GM23248 (cell line): ENCODE data around the gene CGNL1. TPM values are rescaled to one million over a fixed set of nuclear protein-coding genes. Genes with fewer than 3 reads are reported as not detected.
A peak's percentile ranks its signal among the peaks of the same experiment; 100 is the strongest.

Source experiments
- DNase-seq: peaks from one replicate; pipeline ENCODE4 v3.0.0-alpha.2; 2015
- H2AFZ ChIP-seq: fragments of 200-600 bp; sonication (generic); 2 replicates; pipeline ENCODE4 v1.6.1; 2016; ENCODE audit warnings: antibody characterized with exemption
- H3F3A ChIP-seq: fragments of 200-600 bp; sonication (generic); 2 replicates; pipeline ENCODE4 v1.6.1; 2016; ENCODE audit warnings: mild to moderate bottlenecking, antibody characterized with exemption, mixed run types; ENCODE audit not compliant: insufficient read depth
- H3K27ac ChIP-seq: fragments of 200-600 bp; sonication (generic); 2 replicates; pipeline ENCODE4 v1.5.1; 2016; ENCODE audit warnings: mild to moderate bottlenecking
- H3K27me3 ChIP-seq: fragments of 200-600 bp; sonication (generic); replicated peaks from 2 replicates; pipeline ENCODE4 v1.6.1; 2016; ENCODE audit warnings: mild to moderate bottlenecking; ENCODE audit not compliant: insufficient read depth
- H3K36me3 ChIP-seq: fragments of 200-600 bp; sonication (generic); 2 replicates; pipeline ENCODE4 v1.6.1; 2016; ENCODE audit warnings: low read depth, mild to moderate bottlenecking
- H3K4me1 ChIP-seq: fragments of 200-600 bp; sonication (generic); 2 replicates; pipeline ENCODE4 v1.6.1; 2016; ENCODE audit warnings: mild to moderate bottlenecking; ENCODE audit not compliant: insufficient read depth
- H3K4me2 ChIP-seq: fragments of 200-600 bp; sonication (generic); one replicate; pipeline ENCODE4 v1.6.1; 2016; ENCODE audit warnings: mild to moderate bottlenecking; ENCODE audit not compliant: unreplicated experiment
- H3K4me3 ChIP-seq: fragments of 200-600 bp; sonication (generic); 2 replicates; pipeline ENCODE4 v1.5.1; 2016; ENCODE audit warnings: mild to moderate bottlenecking
- H3K79me2 ChIP-seq: fragments of 200-600 bp; sonication (generic); 2 replicates; pipeline ENCODE4 v1.6.1; 2016; ENCODE audit warnings: mild to moderate bottlenecking; ENCODE audit not compliant: insufficient read depth
- H3K9ac ChIP-seq: fragments of 200-600 bp; sonication (generic); 2 replicates; pipeline ENCODE4 v1.6.1; 2016; ENCODE audit warnings: mild to moderate bottlenecking
- H3K9me2 ChIP-seq: fragments of 200-600 bp; sonication (generic); 2 replicates; pipeline ENCODE4 v1.6.1; 2016; ENCODE audit warnings: mixed run types, mild to moderate bottlenecking, moderate library complexity; ENCODE audit not compliant: insufficient read depth
- H3K9me3 ChIP-seq: fragments of 200-600 bp; sonication (generic); one replicate; pipeline ENCODE4 v1.6.1; 2017; ENCODE audit warnings: low read depth
- H4K20me1 ChIP-seq: fragments of 200-600 bp; sonication (generic); 2 replicates; pipeline ENCODE4 v1.6.0; 2016; ENCODE audit not compliant: insufficient read depth
- EZH2 ChIP-seq: fragments of 200-600 bp; sonication (generic); IDR thresholded peaks from 2 replicates; pipeline ENCODE4 v1.6.1; 2018; ENCODE audit warnings: antibody characterized with exemption, mild to moderate bottlenecking; ENCODE audit not compliant: insufficient read depth, poor library complexity, severe bottlenecking
- EZH2phosphoT487 ChIP-seq: fragments of 200-600 bp; sonication (generic); IDR thresholded peaks from 2 replicates; pipeline ENCODE4 v1.6.1; 2018; ENCODE audit warnings: antibody characterized with exemption, moderate library complexity, mild to moderate bottlenecking, low read depth; ENCODE audit not compliant: insufficient read depth
- WGBS, 2 experiments: methylation state at CpG; one replicate each; pipeline ENCODE4 v1.1.6; 2015 to 2017; ENCODE audit warnings: low lambda C conversion rate in 2 of 2, low coverage in 1 of 2; ENCODE audit errors: missing lambda C conversion rate in 2 of 2; 5-methylcytosine and 5-hydroxymethylcytosine counted together
- in situ Hi-C: fragments of 300-500 bp; cut with MboI; formaldehyde crosslinking; loops from 2 replicates; pipeline ENCODE4 v1.15.0; 2020
- polyA plus RNA-seq: library from polyadenylated mRNA; unstranded; fragments of >200 nt; fragmentation: Nextera tagmentation; extraction: Ambion mirVana; gene quantifications from 2 replicates; pipeline ENCODE4 v1.2.1, GENCODE V29; 2016
- total RNA-seq: library from RNA; depleted of rRNA; stranded (reverse); fragments of >200 nt; shearing (Covaris generic); gene quantifications from 2 replicates; pipeline ENCODE4 v1.2.3, GENCODE V29; 2014

Gene CGNL1
- total and polyA plus RNA-seq, 2 experiments from 2014 or later: 0.11 TPM

GRCh38 chr15:57532731-57533447 lies 156.6 kb downstream of the CGNL1 start:
- H3K4me3 ChIP-seq: no peak overlapping the region
- H3K9me3 ChIP-seq: no peaks in the 10 kb centered on the region
- no peaks in the 10 kb centered on the region for H3K36me3 ChIP-seq
- no peak overlapping the region for H2AFZ ChIP-seq
- DNase-seq: no peak
- no peaks in the 10 kb centered on the region for H3K27me3 ChIP-seq
- no peak for TF ChIP-seq EZH2phosphoT487
- TF ChIP-seq EZH2: no peak
- no peaks in the 10 kb centered on the region for H3K9me2 ChIP-seq
- 73 to 76% methylated on average over 6 of the region's 6 CpGs for WGBS, 2 experiments
- peaks cover 13% of the 10 kb centered on the region for H3K4me1 ChIP-seq
- no peaks in the 10 kb centered on the region for H3F3A ChIP-seq
- in situ Hi-C loops: loop anchor here (5.0 to 25.0 kb wide), 2 partner anchors 191 to 1046 kb away; no protein-coding TSS in a partner anchor
- H3K9ac ChIP-seq: no peak overlapping the region
- no peak overlapping the region for H3K27ac ChIP-seq
- no peak overlapping the region for H3K4me2 ChIP-seq
- H4K20me1 ChIP-seq: no peaks in the 10 kb centered on the region
- no peaks in the 10 kb centered on the region for H3K79me2 ChIP-seq

DNA sequence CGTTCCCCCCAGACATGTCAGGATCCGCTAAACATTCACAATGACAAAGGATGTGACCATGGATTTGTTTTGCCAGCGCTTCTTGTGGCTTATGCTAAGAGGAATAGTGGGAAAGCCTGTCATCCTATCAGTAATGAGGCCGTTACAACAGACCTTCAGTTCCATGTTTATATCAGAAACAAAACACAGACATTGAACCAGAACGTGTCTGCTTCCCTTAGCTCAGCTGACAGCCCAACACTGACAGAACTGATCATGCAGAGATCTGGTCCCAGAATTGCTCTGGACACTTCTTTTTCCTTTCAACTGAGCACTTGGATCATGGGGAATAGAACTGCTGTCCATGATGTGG lies 157.1 kb downstream of the CGNL1 start:
- in situ Hi-C loops: loop anchor here (5.0 to 25.0 kb wide), 2 partner anchors 191 to 1046 kb away; no protein-coding TSS in a partner anchor

DNA sequence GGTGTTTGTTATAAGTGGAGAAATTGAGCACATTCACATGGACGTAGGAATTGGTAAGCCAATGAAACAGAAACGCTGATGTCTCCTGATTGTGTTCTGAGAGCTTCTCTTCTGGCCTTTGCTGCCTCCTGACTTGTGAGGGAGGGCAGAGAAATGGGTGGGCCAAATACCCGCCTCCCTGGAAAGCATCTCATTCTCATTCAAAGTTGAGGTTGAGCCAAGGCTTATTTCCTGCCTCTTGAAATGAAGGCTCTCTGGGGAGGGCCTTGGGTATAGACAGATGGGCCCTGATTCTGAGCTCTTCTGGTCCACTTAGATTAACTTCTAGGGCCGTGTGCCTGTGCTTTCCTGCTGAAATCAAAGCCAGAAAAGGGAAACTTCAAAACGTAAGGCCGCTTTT lies 158.0 kb downstream of the CGNL1 start:
- H4K20me1 ChIP-seq: no peaks in the 10 kb centered on the region
- no peak overlapping the region for H3K27ac ChIP-seq
- peaks cover 14% of the 10 kb centered on the region for H3K4me1 ChIP-seq
- in situ Hi-C loops: loop anchor here (5.0 to 25.0 kb wide), 2 partner anchors 192 to 1047 kb away; no protein-coding TSS in a partner anchor
- no peak overlapping the region for H3K4me3 ChIP-seq
- no peak for DNase-seq
- H2AFZ ChIP-seq: 0 out of 2 replicates have a peak overlapping the region, but pooled peaks have one; percentile 21
- no peak overlapping the region for H3K9ac ChIP-seq
- H3K9me2 ChIP-seq: no peaks in the 10 kb centered on the region
- no peaks in the 10 kb centered on the region for H3K9me3 ChIP-seq
- 27 to 35% methylated on average over 6 of the region's 6 CpGs for whole genome bisulfite sequencing, 2 experiments
- no peaks in the 10 kb centered on the region for H3K79me2 ChIP-seq
- no peaks in the 10 kb centered on the region for H3K27me3 ChIP-seq
- H3K36me3 ChIP-seq: no peaks in the 10 kb centered on the region
- no peak for TF ChIP-seq EZH2phosphoT487
- TF ChIP-seq EZH2: no peak
- H3F3A ChIP-seq: no peaks in the 10 kb centered on the region
- no peak overlapping the region for H3K4me2 ChIP-seq

More for the DNA sequence above, 157.1 kb downstream of the CGNL1 start:
- H3K4me3 ChIP-seq: no peak overlapping the region
- no peaks in the 10 kb centered on the region for H3K9me3 ChIP-seq
- H3K9ac ChIP-seq: no peak overlapping the region
- H3K4me2 ChIP-seq: no peak overlapping the region
- H3K79me2 ChIP-seq: no peaks in the 10 kb centered on the region
- DNase-seq: no peak
- no peak overlapping the region for H2AFZ ChIP-seq
- no peaks in the 10 kb centered on the region for H3F3A ChIP-seq
- H4K20me1 ChIP-seq: no peaks in the 10 kb centered on the region
- H3K9me2 ChIP-seq: no peaks in the 10 kb centered on the region
- 87 to 88% methylated on average over 5 of the region's 5 CpGs for WGBS, 2 experiments
- TF ChIP-seq EZH2 (no peak), EZH2phosphoT487 (no peak)
- no peak overlapping the region for H3K27ac ChIP-seq
- H3K36me3 ChIP-seq: no peaks in the 10 kb centered on the region
- H3K27me3 ChIP-seq: no peaks in the 10 kb centered on the region
- H3K4me1 ChIP-seq: peaks cover 14% of the 10 kb centered on the region

GRCh38 chr15:57537072-57537471 lies 160.8 kb downstream of the CGNL1 start:
- Histone ChIP-seq H2AFZ (peak overlapping the region; percentile 17; the same call in 1 of the 2 replicates), H3K9ac (peak overlapping the region; percentile 14; the same call in 1 of the 2 replicates), H3K9me2 (no peaks in the 10 kb centered on the region), H3F3A (no peaks in the 10 kb centered on the region), H3K4me2 (peak overlapping the region; percentile 36), H3K36me3 (no peaks in the 10 kb centered on the region), H3K9me3 (no peaks in the 10 kb centered on the region), H3K79me2 (no peaks in the 10 kb centered on the region), H4K20me1 (no peaks in the 10 kb centered on the region), H3K4me3 (0 out of 2 replicates have a peak overlapping the region, but pooled peaks have one; percentile 2), H3K27me3 (no peaks in the 10 kb centered on the region), H3K27ac (peak overlapping the region; percentile 44), H3K4me1 (peaks cover 14% of the 10 kb centered on the region)
- 21 to 27% methylated on average over 7 of the region's 7 CpGs for WGBS, 2 experiments
- no peak for TF ChIP-seq EZH2
- no peak for TF ChIP-seq EZH2phosphoT487
- peak; percentile 95 for DNase-seq
- in situ Hi-C loops: loop anchor here (25.0 kb wide), 1 partner anchor 1050 kb away; no protein-coding TSS in a partner anchor
